ENCODE results near the gene MAP2K3. TPM values are rescaled to one million over a fixed set of nuclear protein-coding genes. Genes with fewer than 3 reads are reported as not detected.

The MAP2K3 gene
- total RNA-seq, 2 donors from 2014 or later = 37.8 to 43.8 TPM

DNA sequence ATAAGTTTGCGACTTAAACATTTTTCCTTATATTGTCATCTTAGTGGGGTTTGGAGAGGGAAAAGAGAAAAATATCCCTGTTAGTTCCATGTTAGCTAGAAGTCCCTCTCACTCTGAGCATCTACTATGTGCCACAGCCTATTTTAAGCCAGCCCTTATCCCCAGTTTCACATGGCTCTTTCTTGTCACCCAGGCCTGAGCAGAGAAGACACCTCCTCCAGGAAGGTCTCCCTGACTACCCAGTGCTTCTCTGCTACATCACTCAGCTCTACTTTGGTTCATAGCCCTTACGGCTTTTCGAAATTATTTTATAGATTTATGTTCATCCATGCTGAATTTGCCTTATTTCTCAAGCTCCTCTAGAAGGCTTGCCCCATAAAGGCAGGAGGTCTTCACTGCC lies 7.2 kb upstream of the MAP2K3 start:
- H3K4me3 ChIP-seq = no peak overlapping the region
- DNase-seq (ENCODE audit: low spot score) = no peak
- H3K36me3 ChIP-seq = no peaks in the 10 kb centered on the region
- peaks cover 0 to 23% of the 10 kb centered on the region in 2 donors for H3K4me1 ChIP-seq
- no peaks in the 10 kb centered on the region for H3K27me3 ChIP-seq
- H3K9me3 ChIP-seq = no peaks in the 10 kb centered on the region
- TF ChIP-seq, protein P1, sequence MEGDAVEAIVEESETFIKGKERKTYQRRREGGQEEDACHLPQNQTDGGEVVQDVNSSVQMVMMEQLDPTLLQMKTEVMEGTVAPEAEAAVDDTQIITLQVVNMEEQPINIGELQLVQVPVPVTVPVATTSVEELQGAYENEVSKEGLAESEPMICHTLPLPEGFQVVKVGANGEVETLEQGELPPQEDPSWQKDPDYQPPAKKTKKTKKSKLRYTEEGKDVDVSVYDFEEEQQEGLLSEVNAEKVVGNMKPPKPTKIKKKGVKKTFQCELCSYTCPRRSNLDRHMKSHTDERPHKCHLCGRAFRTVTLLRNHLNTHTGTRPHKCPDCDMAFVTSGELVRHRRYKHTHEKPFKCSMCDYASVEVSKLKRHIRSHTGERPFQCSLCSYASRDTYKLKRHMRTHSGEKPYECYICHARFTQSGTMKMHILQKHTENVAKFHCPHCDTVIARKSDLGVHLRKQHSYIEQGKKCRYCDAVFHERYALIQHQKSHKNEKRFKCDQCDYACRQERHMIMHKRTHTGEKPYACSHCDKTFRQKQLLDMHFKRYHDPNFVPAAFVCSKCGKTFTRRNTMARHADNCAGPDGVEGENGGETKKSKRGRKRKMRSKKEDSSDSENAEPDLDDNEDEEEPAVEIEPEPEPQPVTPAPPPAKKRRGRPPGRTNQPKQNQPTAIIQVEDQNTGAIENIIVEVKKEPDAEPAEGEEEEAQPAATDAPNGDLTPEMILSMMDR (IDR thresholded peaks at IDR 0.05) = no peak
- no peak overlapping the region for H3K27ac ChIP-seq

DNA sequence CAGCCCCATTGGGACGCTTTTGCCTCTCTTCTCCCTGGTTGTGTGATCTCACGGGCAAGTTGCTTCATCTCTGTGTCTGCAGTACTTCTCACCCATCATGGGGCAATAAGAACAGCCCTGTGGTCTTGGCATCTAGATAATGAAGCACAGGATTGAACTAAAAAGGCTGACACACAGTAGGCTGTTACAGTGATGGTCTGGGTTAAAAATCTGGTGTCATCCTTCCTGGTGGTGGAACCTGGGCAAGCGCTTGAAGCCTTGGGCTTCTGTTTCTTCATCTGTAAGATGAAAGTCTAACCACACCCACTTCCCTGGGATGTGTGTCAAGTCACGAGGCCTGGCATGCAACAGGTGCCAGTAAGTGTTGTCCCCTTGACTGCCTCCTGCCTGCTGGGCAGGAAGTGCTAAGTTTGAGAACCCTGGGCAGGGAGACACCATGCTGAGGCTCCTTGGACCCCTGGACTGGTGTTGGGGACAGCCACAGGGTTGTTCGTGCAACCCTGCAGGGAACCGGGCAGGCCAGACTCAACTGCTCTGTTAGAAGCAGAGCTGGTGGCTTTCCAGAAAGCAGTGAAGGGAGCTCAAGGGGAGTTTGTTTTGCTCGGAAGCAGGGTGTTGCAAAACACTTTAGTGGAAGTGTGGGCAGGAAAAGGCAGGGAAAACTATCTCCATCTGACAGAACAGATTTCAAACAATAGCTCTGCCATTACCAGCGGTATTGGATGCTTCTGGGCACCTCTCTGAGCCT lies 5.9 kb upstream of the MAP2K3 start:
- Histone ChIP-seq H3K4me1 (peaks cover 0 to 35% of the 10 kb centered on the region in 2 donors), H3K4me3 (no peak overlapping the region), H3K27ac (no peak overlapping the region), H3K27me3 (no peaks in the 10 kb centered on the region), H3K36me3 (no peaks in the 10 kb centered on the region), H3K9me3 (no peaks in the 10 kb centered on the region)
- TF ChIP-seq, protein P1 (IDR thresholded peaks at IDR 0.05) = no peak
- DNase-seq (ENCODE audit: low spot score) = no peak

DNA sequence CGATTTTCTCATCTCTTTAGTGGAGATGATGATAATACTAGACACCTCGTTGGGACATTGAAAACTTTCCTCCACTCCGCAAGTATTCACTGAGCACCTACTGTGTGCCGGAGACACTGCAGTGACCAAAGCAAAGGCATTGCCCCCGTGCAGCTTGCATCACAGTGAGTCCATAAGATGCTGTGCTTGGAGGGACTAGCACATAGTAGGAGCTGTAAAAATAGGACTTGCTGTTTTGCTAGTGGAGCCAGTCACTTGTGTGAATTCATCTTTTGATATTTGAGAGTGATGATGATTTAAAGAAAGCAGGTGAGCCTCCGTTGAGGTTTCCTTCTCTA lies 5.3 kb upstream of the MAP2K3 start:
- Histone ChIP-seq H3K27ac (no peak overlapping the region), H3K4me1 (peaks cover 0 to 40% of the 10 kb centered on the region in 2 donors), H3K36me3 (no peaks in the 10 kb centered on the region), H3K9me3 (no peaks in the 10 kb centered on the region), H3K27me3 (no peaks in the 10 kb centered on the region), H3K4me3 (no peak overlapping the region)
- TF ChIP-seq, protein P1 (IDR thresholded peaks at IDR 0.05) = no peak
- no peak for DNase-seq (ENCODE audit: low spot score)

DNA sequence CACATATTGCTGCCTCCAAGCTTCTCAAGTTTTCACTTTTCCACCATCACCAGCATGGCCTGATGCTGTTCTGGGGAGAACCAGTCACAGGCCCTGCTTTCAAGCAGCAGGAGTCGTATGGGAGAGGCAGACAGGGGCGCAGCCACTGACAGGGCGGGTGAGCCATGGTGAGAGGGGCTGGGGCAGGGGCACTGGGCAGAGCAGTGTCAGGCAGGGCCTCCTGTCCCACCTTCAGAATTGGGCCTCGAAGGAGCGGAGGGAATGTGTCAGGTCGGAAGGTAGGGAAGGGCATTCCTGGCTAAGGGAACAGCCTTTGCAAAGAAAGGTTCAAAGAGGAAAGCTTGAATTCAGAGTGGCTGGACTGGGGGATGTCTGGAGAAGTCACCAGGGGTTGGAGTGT lies 4.9 kb upstream of the MAP2K3 start:
- DNase-seq (ENCODE audit: low spot score) = no peak
- Histone ChIP-seq H3K4me3 (no peak overlapping the region), H3K36me3 (no peaks in the 10 kb centered on the region), H3K9me3 (no peaks in the 10 kb centered on the region), H3K4me1 (peaks cover 0 to 40% of the 10 kb centered on the region in 2 donors), H3K27me3 (no peaks in the 10 kb centered on the region), H3K27ac (no peak overlapping the region)
- TF ChIP-seq, protein P1 (IDR thresholded peaks at IDR 0.05) = no peak

DNA sequence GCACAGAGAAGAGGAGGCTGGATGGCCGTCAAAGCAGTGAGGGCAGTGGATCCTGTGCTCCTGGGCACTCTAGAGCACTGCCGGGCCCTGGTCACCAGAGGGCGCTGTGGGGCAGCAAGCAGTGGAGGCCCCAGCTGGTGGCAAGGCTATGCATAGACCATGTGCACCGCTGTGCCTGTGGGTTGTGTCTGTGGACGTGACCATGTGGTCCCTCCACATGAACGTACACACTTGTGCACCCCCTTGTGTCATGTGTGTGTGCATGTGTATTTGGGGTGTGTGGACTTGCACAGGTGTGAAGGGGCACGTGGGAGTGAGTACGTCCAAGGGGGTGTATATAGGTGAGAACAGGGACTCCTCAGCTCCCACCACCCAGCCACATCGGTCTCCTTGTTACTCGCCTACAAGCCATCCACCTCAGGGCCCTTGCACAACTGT lies 4.4 kb upstream of the MAP2K3 start:
- Histone ChIP-seq H3K9me3 (no peaks in the 10 kb centered on the region), H3K36me3 (no peaks in the 10 kb centered on the region), H3K27me3 (no peaks in the 10 kb centered on the region), H3K4me3 (no peak overlapping the region), H3K4me1 (peaks cover 0 to 36% of the 10 kb centered on the region in 2 donors), H3K27ac (no peak overlapping the region)
- DNase-seq (ENCODE audit: low spot score) = peak; percentile 88
- TF ChIP-seq, protein P1 (IDR thresholded peaks at IDR 0.05) = peak; percentile 99

DNA sequence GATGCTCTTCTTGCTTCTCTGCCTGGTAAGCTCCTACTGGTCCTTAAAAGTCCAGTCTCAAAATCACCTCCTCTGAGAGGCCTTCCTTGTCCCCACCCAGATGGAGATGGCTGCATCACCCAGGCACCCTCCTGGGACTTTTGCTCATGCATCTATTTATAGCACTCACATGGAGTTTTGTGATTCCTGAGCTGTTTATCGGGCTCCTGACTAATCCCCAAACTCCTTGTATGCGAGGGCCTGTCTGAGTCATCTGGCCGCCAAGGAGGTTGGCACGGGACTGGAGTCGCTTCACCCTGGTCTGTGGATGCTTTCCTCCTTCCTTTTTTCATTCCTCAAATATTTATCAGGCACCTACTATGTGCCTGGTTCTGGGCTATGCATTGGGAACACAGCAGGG lies 2.3 kb upstream of the MAP2K3 start:
- no peak for DNase-seq (ENCODE audit: low spot score)
- Histone ChIP-seq H3K9me3 (no peaks in the 10 kb centered on the region), H3K4me1 (peaks cover 0 to 46% of the 10 kb centered on the region in 2 donors), H3K27me3 (no peaks in the 10 kb centered on the region), H3K27ac (peak overlapping the region; percentile 79 to 97), H3K4me3 (no peak overlapping the region), H3K36me3 (no peaks in the 10 kb centered on the region)
- TF ChIP-seq, protein P1 (IDR thresholded peaks at IDR 0.05) = no peak

All from right atrium auricular region (tissue), 2 donors.